Fibroblast of lung (primary cell): Measurements from ENCODE around the gene BBS2. TPM values are rescaled to one million over a fixed set of nuclear protein-coding genes. Genes with fewer than 3 reads are reported as not detected.

Experiments used
- DNase-seq, 2 donors: peaks; one replicate each; pipeline versions ENCODE4 v3.0.0 to v3.0.0-alpha.2; 2010; ENCODE audit warnings: low read depth in 2 of 2
- H2AFZ ChIP-seq: 2 replicates; pipeline ENCODE4 v1.5.1; 2012; ENCODE audit warnings: low read length, control low read depth, inconsistent platforms
- H3K27ac ChIP-seq: 2 replicates; pipeline ENCODE4 v1.5.1; 2011; ENCODE audit warnings: low read length, control low read depth; ENCODE audit not compliant: insufficient read depth
- H3K27me3 ChIP-seq: 2 replicates; pipeline ENCODE4 v1.5.1; 2011; ENCODE audit warnings: mild to moderate bottlenecking, low read length; ENCODE audit not compliant: control insufficient read depth, insufficient read depth
- H3K36me3 ChIP-seq: 2 replicates; pipeline ENCODE4 v1.5.1; 2011; ENCODE audit warnings: low read length; ENCODE audit not compliant: control insufficient read depth, insufficient read depth
- H3K4me1 ChIP-seq: 2 replicates; pipeline ENCODE4 v1.5.1; 2011; ENCODE audit warnings: low read length; ENCODE audit not compliant: control insufficient read depth, insufficient read depth; ENCODE audit errors: extremely low read depth
- H3K4me2 ChIP-seq: 2 replicates; pipeline ENCODE4 v1.5.1; 2011; ENCODE audit warnings: low read length, control low read depth; ENCODE audit not compliant: insufficient read depth; ENCODE audit errors: extremely low read depth
- H3K4me3 ChIP-seq, 4 experiments: fragments of 200-600 bp in 1 of 4; sonication (generic) in 1 of 4; replicated peaks in 1 of 4; 2 replicates each; pipeline ENCODE4 v1.5.1; 2011 to 2016; ENCODE audit warnings: low read length in 4 of 4, low read depth in 3 of 4, mild to moderate bottlenecking in 3 of 4, control low read depth in 2 of 4, inconsistent platforms in 1 of 4, mixed read lengths in 1 of 4; ENCODE audit not compliant: insufficient read depth in 1 of 4; ENCODE audit errors: control extremely low read depth in 1 of 4
- H3K79me2 ChIP-seq: 2 replicates; pipeline ENCODE4 v1.5.1; 2012; ENCODE audit warnings: mild to moderate bottlenecking, low read length, inconsistent platforms; ENCODE audit not compliant: control insufficient read depth, insufficient read depth
- H3K9ac ChIP-seq: 2 replicates; pipeline ENCODE4 v1.5.1; 2011; ENCODE audit warnings: mild to moderate bottlenecking, low read length, control low read depth; ENCODE audit not compliant: insufficient read depth
- H3K9me3 ChIP-seq: 2 replicates; pipeline ENCODE4 v1.5.1; 2012; ENCODE audit warnings: low read depth, low read length; ENCODE audit not compliant: control insufficient read depth, insufficient read depth
- H4K20me1 ChIP-seq: 2 replicates; pipeline ENCODE4 v1.5.1; 2011; ENCODE audit warnings: low read length; ENCODE audit not compliant: control insufficient read depth, insufficient read depth; ENCODE audit errors: extremely low read depth
- EZH2 ChIP-seq: IDR thresholded peaks from 2 replicates; pipeline ENCODE4 v1.5.1; 2012; ENCODE audit warnings: low read length, control low read depth, mild to moderate bottlenecking; ENCODE audit errors: missing control alignments
- polyA plus RNA-seq, 2 donors: library from polyadenylated mRNA; depleted of rRNA in 1 of 2; stranded (reverse) in 1 of 2; unstranded in 1 of 2; fragments of >200 nt; gene quantifications; 2 replicates each; pipeline ENCODE4 v1.2.1, GENCODE V29; 2011 to 2012; ENCODE audit warnings: missing spikeins in 1 of 2
- total RNA-seq: library from RNA; depleted of rRNA; stranded (reverse); fragments of >200 nt; gene quantifications from 2 replicates; pipeline ENCODE4 v1.2.1, GENCODE V29; 2014
- TF ChIP-seq, protein P1 (sequence below), 2 donors: IDR thresholded peaks in 1 of 2; conservative IDR thresholded peaks in 1 of 2; 1 replicate in 1 of 2; 2 replicates in 1 of 2; pipeline ENCODE4 v1.5.1; 2011 to 2012; ENCODE audit warnings: low read length in 2 of 2, control low read depth in 1 of 2, inconsistent platforms in 1 of 2, low read depth in 1 of 2, mild to moderate bottlenecking in 1 of 2

BBS2 gene
- total and polyA plus RNA-seq, 2 donors (not counting 1 experiment from before 2014, with no cell fraction given) = 59.9 to 84.9 TPM

DNA sequence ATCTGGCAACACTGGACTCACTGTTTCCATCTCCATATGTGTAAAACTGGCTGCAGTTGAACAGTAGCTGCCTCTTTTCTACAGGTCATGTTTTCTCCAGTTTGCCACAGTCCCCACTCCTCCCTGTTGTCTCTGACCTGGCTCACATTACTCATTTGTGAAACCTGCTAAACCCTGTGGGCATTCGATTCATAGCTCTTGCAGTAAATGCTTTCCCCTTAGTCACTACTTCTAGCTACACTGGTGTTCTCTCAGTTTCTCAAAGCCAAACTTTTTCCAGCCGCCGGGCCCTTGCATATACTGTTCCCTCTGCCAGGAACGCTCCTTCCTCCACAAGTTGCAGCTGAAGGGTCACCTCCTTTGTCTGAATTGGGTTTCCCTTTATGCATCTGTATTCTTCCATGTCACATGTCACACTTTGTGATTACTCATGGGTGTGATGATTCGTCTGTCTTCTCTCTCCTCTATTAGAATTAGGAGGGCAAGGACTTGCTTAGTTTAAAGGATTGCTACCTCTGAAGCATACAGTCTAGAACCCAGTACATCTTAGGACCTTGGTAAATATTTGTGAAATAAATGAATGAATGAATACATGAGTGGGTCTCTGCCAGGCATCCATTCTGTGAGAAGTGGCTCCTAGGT is 30.0 kb upstream of the BBS2 start:
- Histone ChIP-seq H3K27me3 (peaks cover 3% of the 10 kb centered on the region), H3K4me1 (no peaks in the 10 kb centered on the region), H3K4me2 (no peak overlapping the region), H4K20me1 (no peaks in the 10 kb centered on the region), H3K36me3 (no peaks in the 10 kb centered on the region), H3K9me3 (no peaks in the 10 kb centered on the region), H3K9ac (no peak overlapping the region), H3K27ac (no peak overlapping the region), H3K4me3 (no peak overlapping the region), H3K79me2 (no peaks in the 10 kb centered on the region), H2AFZ (no peak overlapping the region)
- DNase-seq = peak in 1 of 2 donors; percentile 6
- TF ChIP-seq, protein P1, sequence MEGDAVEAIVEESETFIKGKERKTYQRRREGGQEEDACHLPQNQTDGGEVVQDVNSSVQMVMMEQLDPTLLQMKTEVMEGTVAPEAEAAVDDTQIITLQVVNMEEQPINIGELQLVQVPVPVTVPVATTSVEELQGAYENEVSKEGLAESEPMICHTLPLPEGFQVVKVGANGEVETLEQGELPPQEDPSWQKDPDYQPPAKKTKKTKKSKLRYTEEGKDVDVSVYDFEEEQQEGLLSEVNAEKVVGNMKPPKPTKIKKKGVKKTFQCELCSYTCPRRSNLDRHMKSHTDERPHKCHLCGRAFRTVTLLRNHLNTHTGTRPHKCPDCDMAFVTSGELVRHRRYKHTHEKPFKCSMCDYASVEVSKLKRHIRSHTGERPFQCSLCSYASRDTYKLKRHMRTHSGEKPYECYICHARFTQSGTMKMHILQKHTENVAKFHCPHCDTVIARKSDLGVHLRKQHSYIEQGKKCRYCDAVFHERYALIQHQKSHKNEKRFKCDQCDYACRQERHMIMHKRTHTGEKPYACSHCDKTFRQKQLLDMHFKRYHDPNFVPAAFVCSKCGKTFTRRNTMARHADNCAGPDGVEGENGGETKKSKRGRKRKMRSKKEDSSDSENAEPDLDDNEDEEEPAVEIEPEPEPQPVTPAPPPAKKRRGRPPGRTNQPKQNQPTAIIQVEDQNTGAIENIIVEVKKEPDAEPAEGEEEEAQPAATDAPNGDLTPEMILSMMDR (conservative IDR thresholded peaks at IDR 0.05 in 1 of 2, IDR thresholded peaks at IDR 0.05 in 1 of 2; ENCODE audit: low read depth in 1 of 2, low read length in 2 of 2) = no peak
- no peak for TF ChIP-seq EZH2

- Histone ChIP-seq H2AFZ (no peak overlapping the region), H3K9me3 (no peaks in the 10 kb centered on the region), H3K9ac (no peak overlapping the region), H3K36me3 (no peaks in the 10 kb centered on the region), H4K20me1 (no peaks in the 10 kb centered on the region), H3K4me3 (no peak overlapping the region), H3K4me1 (no peaks in the 10 kb centered on the region), H3K27me3 (no peaks in the 10 kb centered on the region), H3K79me2 (no peaks in the 10 kb centered on the region), H3K4me2 (no peak overlapping the region), H3K27ac (no peak overlapping the region)
- TF ChIP-seq, protein P1 (conservative IDR thresholded peaks at IDR 0.05 in 1 of 2, IDR thresholded peaks at IDR 0.05 in 1 of 2; ENCODE audit: low read depth in 1 of 2, low read length in 2 of 2) = no peak
- no peak for TF ChIP-seq EZH2
- DNase-seq = no peak
Observed at GRCh38 chr16:56549161-56549560, 29.3 kb upstream of the BBS2 start.

DNA sequence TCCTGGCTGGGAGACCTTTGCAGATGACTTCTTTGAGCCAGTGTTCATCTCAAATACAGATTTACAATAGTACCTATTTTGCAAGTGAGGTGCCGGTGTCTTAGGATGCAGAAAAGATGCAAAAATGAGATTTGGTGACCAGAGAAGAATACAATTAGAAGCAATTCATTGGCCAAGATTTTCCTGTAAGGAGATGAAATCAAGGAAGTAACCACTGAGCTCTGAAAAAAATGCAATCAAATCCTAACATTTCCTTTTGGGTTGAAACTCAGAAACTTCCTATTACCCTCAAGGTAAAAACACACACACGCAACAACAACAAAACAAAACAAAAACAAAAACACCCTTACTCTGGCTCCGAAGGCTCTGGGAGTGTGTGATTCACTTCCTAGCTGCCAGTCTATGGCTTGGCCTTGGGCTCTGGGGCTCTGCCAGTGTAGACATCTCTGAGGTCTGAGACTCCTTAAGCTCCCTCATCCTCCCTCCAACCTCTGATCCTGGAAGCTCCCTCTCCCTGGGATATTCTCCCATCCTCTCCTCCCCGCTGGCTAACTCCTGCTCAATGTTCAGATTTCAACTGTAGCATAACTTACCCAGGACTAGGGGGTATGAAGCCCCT is 28.2 kb upstream of the BBS2 start:
- Histone ChIP-seq H3K27me3 (no peaks in the 10 kb centered on the region), H3K4me1 (no peaks in the 10 kb centered on the region)

More for the DNA sequence above, 28.2 kb upstream of the BBS2 start:
- Histone ChIP-seq H2AFZ (no peak overlapping the region), H3K79me2 (no peaks in the 10 kb centered on the region), H3K4me2 (peak overlapping the region; percentile 10), H3K36me3 (no peaks in the 10 kb centered on the region), H3K9ac (no peak overlapping the region), H3K9me3 (no peaks in the 10 kb centered on the region), H3K27ac (no peak overlapping the region), H4K20me1 (no peaks in the 10 kb centered on the region), H3K4me3 (no peak overlapping the region)
- no peak for DNase-seq
- TF ChIP-seq, protein P1 (conservative IDR thresholded peaks at IDR 0.05 in 1 of 2, IDR thresholded peaks at IDR 0.05 in 1 of 2; ENCODE audit: low read depth in 1 of 2, low read length in 2 of 2) = no peak
- no peak for TF ChIP-seq EZH2
